Kasumi-1 (cell line): ENCODE data around the gene VPREB3.
A peak's percentile ranks its signal among the peaks of the same experiment; 100 is the strongest.

Experiments used
- DNase-seq, 2 experiments: peaks; one replicate each; lab custom pipeline; 2025; lab: John Stamatoyannopoulos, UW

Gene VPREB3

GRCh38 chr22:23764899-23765881 lies 11.0 kb upstream of the VPREB3 start:
- DNase-seq: no peak

- DNase-seq: no peak
Measured at GRCh38 chr22:23763954-23764353, 9.7 kb upstream of the VPREB3 start.

GRCh38 chr22:23763579-23763945 lies 9.3 kb upstream of the VPREB3 start:
- DNase-seq: no peak

- peak; percentile 67 to 68 for DNase-seq
Measured at GRCh38 chr22:23762842-23763578, 8.8 kb upstream of the VPREB3 start, which contains the start of gene C22orf15. C22orf15 (plus strand) TSS chr22:23762990; CDS start chr22:23763307, 317 bp downstream.

- DNase-seq: no peak
Measured at GRCh38 chr22:23760056-23760455, 5.8 kb upstream of the VPREB3 start.

DNA sequence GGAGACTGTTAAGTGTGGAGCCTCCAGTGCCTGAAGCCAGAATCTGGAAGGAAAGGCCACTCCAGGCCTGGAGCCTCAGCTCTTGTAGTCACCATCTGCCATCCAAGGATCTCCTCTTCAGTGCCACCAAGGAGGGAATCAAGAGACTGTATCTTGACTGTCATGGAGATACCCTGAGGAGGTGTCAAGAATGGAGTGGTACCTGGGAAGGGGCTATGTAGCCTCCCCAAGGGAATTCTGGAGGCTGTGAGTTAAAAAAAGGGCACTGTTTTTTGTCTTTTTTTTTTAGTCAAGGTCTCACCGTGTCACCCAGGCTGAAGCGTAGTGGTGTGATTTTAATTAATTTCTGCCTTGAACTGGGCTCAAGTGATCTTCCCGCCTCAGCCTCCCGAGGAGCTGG lies 5.3 kb upstream of the VPREB3 start:
- no peak for DNase-seq

DNA sequence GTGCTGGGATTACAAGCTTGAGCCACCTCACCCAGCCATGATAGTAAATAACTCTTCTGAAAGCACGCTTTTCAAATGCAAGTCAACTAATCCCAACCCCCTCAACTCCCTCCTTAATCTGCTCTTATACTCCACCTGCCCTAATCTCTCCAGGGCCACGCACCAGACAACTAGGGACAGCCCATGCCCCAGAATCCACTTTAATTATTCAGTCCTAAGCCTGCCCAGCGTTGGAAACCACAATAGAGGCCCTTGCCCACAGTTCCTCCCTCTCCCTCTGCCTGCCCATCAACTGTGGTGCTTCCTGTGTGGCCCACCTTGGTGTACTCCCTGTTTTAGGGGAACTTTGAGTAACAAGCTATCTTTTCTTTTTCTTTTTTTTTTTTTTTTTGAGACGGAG lies 2.7 kb upstream of the VPREB3 start:
- no peak for DNase-seq

- DNase-seq: no peak
Measured at GRCh38 chr22:23755711-23756110, 1.5 kb upstream of the VPREB3 start.

DNA sequence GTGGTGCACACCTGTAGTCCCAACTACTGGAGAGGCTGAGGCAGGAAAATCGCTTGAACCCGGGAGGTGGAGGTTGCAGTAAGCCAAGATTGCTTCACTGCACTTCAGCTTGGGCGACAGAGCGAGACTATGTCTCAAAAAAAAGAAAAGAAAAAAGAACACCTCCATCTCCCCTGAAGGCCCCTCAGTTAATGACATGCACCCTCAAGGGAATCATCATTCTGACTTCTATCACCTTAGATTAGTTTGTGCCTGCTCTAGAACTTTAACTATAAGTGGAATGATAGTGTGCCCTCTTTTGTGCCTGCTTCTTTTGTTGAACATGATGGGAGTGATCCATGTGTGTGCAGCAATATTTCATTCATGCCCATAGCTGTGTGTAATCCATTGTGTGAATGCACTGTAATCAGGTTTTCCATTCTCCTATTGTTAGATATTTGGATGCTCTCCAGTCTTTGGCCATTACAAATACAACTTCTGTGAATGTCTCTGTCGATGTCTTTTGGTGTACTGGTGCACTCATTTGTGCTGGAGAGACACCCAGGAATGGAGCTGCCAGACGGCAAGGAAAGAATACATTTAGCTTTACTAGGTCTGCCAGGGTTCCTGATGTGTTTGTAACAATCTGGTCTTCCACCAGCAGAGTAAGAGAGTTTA lies 883 bp upstream of the VPREB3 start:
- DNase-seq: no peak

DNA sequence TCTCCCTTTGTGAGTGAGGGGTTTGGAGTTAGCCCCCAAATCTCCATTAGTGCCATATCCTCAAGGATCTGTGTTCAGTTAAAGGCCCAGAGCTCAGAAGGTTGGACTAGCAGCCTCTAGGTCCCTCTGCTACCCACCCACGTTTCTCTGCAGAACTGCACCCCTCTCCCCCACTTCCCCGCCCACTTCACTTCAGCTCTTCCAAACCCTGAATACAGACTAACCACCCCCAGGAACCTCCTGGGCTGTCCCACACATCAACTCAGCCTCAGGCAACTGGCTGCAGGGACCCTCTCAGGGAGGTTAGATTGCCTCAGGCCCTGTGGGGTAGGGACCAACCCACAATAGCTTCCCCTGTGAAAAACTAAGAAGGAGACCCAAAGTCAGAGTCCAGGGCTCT lies 840 bp downstream of the VPREB3 start:
- DNase-seq: no peak

GRCh38 chr22:23752750-23753149 lies 1.5 kb downstream of the VPREB3 start:
- no peak for DNase-seq

DNA sequence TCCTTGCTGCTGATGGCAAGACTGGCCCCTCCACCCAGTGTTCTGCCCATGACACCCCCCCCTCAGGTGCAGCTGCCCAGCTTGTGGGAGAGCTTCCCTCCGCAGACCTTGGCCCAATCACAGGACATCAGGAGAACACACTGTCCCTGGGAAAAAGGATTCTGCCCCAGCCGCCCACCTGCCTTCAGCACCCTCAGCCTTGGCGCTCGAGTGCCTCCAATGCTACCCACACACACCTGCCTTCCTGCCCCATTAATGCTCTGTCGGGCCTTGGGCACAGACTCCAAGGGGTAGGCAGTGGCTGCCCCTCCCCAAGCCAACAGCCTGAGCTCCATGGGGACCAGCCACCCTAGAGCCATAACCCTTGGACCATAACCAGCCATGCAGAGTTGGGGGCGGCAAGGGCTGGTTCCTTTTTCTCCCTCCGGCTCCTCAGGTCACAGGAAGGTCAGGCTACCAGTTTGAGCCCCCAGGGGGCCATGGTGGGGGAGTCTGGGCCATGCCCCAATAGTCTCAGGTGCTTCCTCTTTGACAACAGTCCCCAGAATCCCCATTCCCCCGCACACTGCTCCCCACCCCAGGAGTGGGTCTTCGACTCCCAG lies 2.0 kb downstream of the VPREB3 start:
- DNase-seq: peak in 1 of 2 experiments; percentile 15

DNA sequence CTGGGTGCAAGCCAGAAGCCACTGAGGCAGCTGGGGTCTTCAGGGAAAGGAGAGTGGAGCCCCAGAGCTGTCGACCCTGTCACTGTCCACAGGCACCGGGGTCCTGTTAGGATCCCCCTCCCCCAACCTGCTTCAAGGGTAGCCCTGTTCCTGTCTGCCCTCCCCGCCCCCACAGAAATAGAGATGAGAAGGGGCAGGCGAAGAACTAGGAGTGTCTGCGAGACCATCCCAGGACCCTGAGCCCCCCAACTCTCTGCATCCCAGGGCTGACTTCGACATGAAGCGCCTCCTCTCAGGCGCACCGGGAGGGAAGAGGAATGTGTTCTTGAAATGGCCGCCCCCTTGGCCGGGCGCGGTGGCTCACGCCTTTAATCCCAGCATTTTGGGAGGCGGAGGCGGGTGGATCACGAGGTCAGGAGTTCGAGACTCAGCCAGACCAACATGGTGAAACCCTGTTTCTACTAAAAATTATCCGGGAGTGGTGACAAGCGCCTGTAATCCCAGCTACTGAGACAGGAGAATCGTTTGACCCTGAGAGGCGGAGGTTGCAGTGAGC lies 2.7 kb downstream of the VPREB3 start:
- no peak for DNase-seq

DNA sequence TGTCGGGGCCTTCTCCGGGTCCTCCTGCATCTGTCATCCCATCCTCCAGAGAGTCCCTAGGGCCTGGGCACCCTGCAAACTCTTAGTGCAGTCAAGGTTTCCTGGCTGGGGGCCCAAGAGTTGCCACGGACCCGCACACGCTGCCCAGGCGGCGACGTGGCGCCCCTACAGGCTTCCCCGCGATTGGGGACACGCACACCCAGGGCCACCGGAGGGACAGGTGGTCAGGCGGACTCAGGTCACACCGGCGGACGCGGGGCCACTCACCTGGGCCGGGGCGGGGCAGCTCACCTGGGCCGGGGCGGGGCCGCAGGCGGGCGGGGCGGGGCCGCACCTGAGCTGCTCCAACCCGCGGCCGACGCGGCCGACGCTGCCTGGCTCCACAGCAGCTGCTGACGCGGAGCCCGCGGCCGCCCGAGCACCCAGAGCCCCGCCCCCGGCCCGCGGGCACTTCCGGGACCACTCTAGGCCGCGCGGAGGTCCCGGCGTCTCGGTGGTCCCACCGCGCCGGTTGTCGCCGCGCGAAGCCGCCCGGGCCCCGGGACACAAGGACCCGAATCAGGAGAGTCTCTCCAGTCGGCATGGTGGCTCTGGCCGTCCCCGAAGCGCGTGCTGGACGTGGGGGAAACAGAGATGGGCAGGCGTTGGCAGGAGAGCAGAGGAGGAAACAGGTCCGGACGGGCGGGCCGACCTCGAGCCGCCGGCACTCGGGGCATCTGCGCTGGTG lies 3.3 kb downstream of the VPREB3 start, which contains the start of gene ZNF70:
Gene ZNF70 (minus strand): TSS at position 399 of the 727 bp plus-strand sequence. CDS start 5,972 bp downstream, outside the sequence.
- peak; percentile 63 to 80 for DNase-seq

- DNase-seq: no peak
Measured at GRCh38 chr22:23750367-23750713, 3.9 kb downstream of the VPREB3 start.

GRCh38 chr22:23749841-23750301 lies 4.4 kb downstream of the VPREB3 start:
- DNase-seq: peak; percentile 49 to 54

DNA sequence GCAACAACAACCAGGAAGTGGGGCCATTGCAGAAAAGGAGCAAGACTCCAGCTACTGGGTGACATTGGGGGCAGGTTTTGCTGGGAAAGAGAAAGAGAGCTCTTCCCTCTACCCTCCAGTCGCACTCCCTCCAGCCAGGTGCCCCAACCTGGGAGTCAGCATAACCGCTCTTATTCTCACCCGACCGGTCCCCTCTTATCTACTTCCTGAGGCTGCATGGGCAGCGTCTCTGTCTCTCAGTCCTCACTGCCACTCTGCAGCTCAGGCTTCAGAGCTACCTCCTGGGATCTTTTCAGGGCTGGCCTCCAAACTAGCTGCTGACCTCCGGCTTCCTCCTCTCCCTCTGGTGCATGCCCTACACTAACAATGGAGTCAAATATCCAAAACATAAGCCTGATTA lies 8.4 kb downstream of the VPREB3 start:
- DNase-seq: no peak

GRCh38 chr22:23744485-23744884 lies 9.7 kb downstream of the VPREB3 start:
- DNase-seq: no peak

DNA sequence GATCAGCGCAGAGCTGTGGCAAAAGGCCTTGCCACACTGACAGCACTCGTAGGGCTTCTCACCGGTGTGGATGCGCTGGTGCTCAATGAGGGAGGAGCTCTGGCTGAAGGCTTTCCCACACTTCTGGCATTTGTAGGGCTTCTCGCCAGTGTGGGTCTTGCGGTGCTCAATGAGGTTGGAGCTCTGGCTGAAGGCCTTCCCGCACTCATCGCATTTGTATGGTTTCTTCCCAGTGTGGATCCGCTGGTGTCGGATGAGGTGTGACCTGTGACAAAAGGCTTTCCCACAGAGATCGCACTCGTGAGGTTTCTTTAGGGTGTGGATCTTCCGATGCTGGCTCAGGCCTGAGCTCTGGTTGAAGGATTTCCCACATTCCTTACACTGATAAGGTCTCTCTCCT lies 10.2 kb downstream of the VPREB3 start:
- DNase-seq: no peak

GRCh38 chr22:23743303-23743705 lies 10.9 kb downstream of the VPREB3 start:
- no peak for DNase-seq
